Fibroblast of peridontal ligament (primary cell): ENCODE results near the gene DPM2.

ENCODE experiments used
- DNase-seq: peaks from one replicate; pipeline ENCODE4 v3.0.0-alpha.2; 2010; ENCODE audit errors: extremely low read depth

The DPM2 gene

DNA sequence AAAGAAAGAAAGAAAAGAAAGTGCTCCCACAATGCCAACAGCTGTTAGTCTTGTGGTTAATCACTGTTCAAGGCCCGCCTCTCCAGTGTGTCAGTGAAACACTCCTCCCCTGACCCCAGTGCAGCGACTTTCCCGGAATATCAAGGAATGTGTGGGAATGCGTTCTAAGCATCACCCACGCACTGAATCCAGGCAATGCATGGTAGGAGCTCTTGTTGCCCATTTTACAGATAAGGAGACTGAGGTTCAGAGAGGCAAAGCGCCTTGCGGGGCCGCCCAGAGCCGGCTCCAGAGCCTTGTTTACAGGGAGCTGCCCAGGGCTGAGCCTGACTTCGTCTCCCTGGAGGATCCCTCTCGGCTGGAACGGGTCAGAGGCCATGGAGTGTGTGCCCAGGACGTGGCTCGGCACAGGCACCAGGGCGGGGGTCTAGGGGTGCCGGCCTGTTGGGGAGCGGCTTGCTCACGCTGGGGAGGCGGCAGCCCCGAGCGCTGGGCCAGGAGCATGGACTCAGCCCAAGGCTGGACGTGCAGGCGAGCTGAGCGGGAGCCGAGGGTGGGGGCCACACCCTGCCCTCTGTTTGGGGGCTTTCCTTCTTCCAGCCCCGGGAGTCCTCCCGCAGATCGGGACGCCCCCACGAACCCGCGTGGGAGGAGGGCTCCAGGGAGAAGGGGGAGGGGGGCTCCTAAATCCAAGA is 39.1 kb downstream of the DPM2 start:
- DNase-seq = peak; percentile 91

GRCh38 chr9:127897193-127897692 is 40.4 kb downstream of the DPM2 start:
- DNase-seq = peak; percentile 71

- DNase-seq = no peak
Observed at GRCh38 chr9:127896395-127897192, 41.1 kb downstream of the DPM2 start.

GRCh38 chr9:127895811-127896210 is 41.8 kb downstream of the DPM2 start:
- no peak for DNase-seq

GRCh38 chr9:127893392-127893791 is 44.3 kb downstream of the DPM2 start:
- DNase-seq = no peak

DNA sequence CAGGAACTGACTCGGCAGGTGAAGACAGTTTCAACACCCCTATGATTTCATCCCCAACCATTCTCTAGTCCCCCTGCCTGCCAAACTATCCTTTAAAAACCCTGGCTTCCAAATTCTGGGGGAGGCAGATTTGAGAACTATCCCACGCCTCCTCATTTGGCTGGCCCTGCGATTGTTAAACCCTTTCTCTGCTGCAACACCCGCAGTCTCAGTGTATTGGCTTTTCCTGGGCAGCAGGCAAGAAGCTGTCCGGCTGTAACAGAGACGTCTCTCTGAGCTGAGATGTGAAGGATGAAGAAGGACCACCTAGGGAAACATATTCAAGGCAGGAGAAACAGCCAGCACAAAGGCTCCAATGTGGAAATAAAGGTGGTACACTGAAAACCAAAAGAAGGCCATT is 44.8 kb downstream of the DPM2 start:
- DNase-seq = no peak

DNA sequence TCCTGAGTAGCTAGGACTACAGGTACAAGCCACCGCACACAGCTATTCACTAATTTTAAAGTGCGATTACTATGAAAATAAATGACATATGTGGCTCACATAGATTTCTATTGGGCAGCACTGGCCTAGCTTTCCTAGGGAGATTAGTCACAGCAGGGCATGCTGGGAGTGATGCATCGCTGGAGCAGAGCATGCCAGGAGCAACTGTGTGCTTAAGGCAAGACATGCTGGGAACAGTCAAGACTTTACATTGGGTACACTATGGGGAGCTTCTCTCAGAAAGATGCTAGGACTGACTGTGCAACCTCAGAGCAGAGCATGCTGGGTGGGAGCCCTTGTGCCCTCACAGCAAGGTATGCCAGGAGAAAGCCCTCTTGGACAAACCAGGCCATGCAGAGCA is 47.6 kb downstream of the DPM2 start:
- no peak for DNase-seq

GRCh38 chr9:127887792-127888191 is 49.9 kb downstream of the DPM2 start:
- no peak for DNase-seq

DNA sequence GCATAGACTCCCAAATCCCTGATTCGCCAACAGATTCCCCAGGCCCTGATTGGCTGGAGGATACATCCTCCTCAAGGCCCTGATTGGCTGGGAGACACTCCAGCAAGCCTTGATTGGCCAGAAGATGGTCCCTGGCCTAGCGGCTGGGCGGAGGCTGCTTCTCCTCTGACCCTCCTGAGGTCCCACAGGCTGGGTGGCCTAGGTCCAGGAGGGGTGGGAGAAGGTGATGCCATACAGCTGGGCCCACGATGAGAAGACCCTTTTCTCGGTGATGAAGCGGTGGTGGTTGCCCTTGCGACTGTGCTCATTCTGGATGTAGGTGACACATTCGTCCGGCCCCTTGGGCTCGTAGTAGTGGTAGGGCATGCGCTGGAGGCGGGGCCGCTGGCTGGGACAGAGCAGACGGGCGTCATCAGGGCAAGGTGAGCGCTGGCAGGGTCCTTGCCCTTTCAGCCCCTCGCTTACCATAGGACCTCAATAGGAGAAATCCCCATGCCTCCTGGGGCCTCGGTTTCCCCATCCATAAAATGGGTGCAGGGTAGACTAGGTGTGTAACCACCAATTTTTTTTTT is 51.2 kb downstream of the DPM2 start:
- no peak for DNase-seq

- no peak for DNase-seq
Observed at GRCh38 chr9:127885508-127886281, 52.0 kb downstream of the DPM2 start.
